Peyer's patch (tissue), 4 donors: ENCODE data around the gene NCBP2.

Source experiments
- CTCF ChIP-seq, 6 experiments: fragments of 450-650 bp in 4 of 6; fragments of 200-600 bp in 2 of 6; sonication (generic) in 1 of 6; IDR thresholded peaks; one replicate each; pipeline ENCODE4 v1.5.1; 2017 to 2019; ENCODE audit warnings: antibody characterized with exemption in 6 of 6, mild to moderate bottlenecking in 3 of 6, moderate library complexity in 1 of 6
- POLR2A ChIP-seq, 2 donors: fragments of 450-650 bp; IDR thresholded peaks; one replicate each; pipeline ENCODE4 v1.5.1; 2017; ENCODE audit warnings: antibody characterized with exemption in 2 of 2, mild to moderate bottlenecking in 2 of 2, moderate library complexity in 2 of 2

- no peak for TF ChIP-seq CTCF (IDR thresholded peaks at IDR 0.05)
- no peak for TF ChIP-seq POLR2A (IDR thresholded peaks at IDR 0.05)
These were observed 47.5 kb upstream of the NCBP2 start for GRCh38 chr3:196989721-196990262.
